OCI-LY3 (cell line): ENCODE measurements around the gene PAPSS2.

ENCODE experiments used
- CTCF ChIP-seq: fragments of 200-600, 300-600 bp; sonication (generic); IDR thresholded peaks from 2 replicates; pipeline ENCODE4 v1.5.1; 2014; ENCODE audit warnings: antibody characterized with exemption, low read length, low read depth
- EZH2phosphoT487 ChIP-seq: fragments of 200-600 bp; shearing (Covaris generic); IDR thresholded peaks from 2 replicates; pipeline ENCODE4 v1.6.1; 2018; ENCODE audit warnings: antibody characterized with exemption, mixed run types, low read depth

- no peak for TF ChIP-seq CTCF
- TF ChIP-seq EZH2phosphoT487: no peak
Observed at GRCh38 chr10:87639493-87639892, 20.2 kb upstream of the PAPSS2 start.
